Panc1 (cell line): ENCODE results near the gene SLC27A1. TPM values are rescaled to one million over a fixed set of nuclear protein-coding genes. Genes with fewer than 3 reads are reported as not detected.

Experiments
- ATAC-seq: fragments of 200-7000 bp; cut with Tn5 transposase; 2 replicates; pipeline ENCODE4 v1.9.1; 2020; ENCODE audit warnings: mild to moderate bottlenecking, moderate library complexity
- BruUV-seq: library from RNA; stranded (reverse); fragments of 400-500 nt; replicated peaks from 2 replicates; lab custom pipeline; 2021; lab: Mats Ljungman, UMichigan
- CTCF ChIA-PET: fragments of 300-600 bp; sonication (Branson Sonifier 250); formaldehyde crosslinking; loops from one replicate; lab custom pipeline; 2022; ENCODE audit warnings: antibody characterized with exemption; lab: Charles Lee
- POLR2A ChIA-PET: fragments of 300-600 bp; sonication (Branson Sonifier 250); formaldehyde crosslinking; loops from one replicate; lab custom pipeline; 2022; ENCODE audit warnings: antibody characterized with exemption; lab: Charles Lee
- DNase-seq: peaks from one replicate; pipeline ENCODE4 v3.0.0-alpha.2; 2010; ENCODE audit warnings: low read depth, low spot score
- H3K27ac ChIP-seq: 2 replicates; pipeline ENCODE4 v1.5.1; 2011; ENCODE audit warnings: mild to moderate bottlenecking, low read length, inconsistent platforms
- H3K27me3 ChIP-seq: fragments of 200-500 bp; sonication (Bioruptor generic); 2 replicates; pipeline ENCODE4 v1.6.0; 2014; ENCODE audit warnings: low read length, inconsistent platforms; ENCODE audit not compliant: control insufficient read depth, insufficient read depth
- H3K36me3 ChIP-seq: fragments of 200-500 bp; sonication (Bioruptor generic); 2 replicates; pipeline ENCODE4 v1.5.1; 2014; ENCODE audit warnings: inconsistent platforms, mild to moderate bottlenecking, low read length, moderate library complexity; ENCODE audit not compliant: control insufficient read depth, insufficient read depth
- H3K4me1 ChIP-seq: 2 replicates; pipeline ENCODE4 v1.5.1; 2011; ENCODE audit warnings: inconsistent platforms, mild to moderate bottlenecking, low read length, moderate library complexity; ENCODE audit not compliant: control insufficient read depth, insufficient read depth
- H3K4me3 ChIP-seq, 2 experiments: 2 replicates each; pipeline ENCODE4 v1.5.1; 2011 to 2012; ENCODE audit warnings: low read depth in 2 of 2, low read length in 2 of 2, mild to moderate bottlenecking in 2 of 2, inconsistent platforms in 1 of 2, moderate library complexity in 1 of 2
- H3K9me3 ChIP-seq: fragments of 200-500 bp; sonication (Bioruptor generic); 2 replicates; pipeline ENCODE4 v1.5.1; 2014; ENCODE audit warnings: low read depth, mild to moderate bottlenecking, inconsistent platforms, low read length, moderate library complexity; ENCODE audit not compliant: control insufficient read depth, insufficient read depth
- POLR2AphosphoS5 ChIP-seq: IDR thresholded peaks from 2 replicates; pipeline ENCODE4 v1.6.1; 2012; ENCODE audit warnings: mild to moderate bottlenecking, low read depth, low read length, moderate library complexity
- SIN3A ChIP-seq: IDR thresholded peaks from 2 replicates; pipeline ENCODE4 v1.6.1; 2012; ENCODE audit warnings: low read depth, mild to moderate bottlenecking, low read length, moderate library complexity, borderline replicate concordance; ENCODE audit not compliant: insufficient read depth
- TCF7L2 ChIP-seq: IDR thresholded peaks from 2 replicates; pipeline ENCODE4 v1.6.1; 2011; ENCODE audit warnings: mild to moderate bottlenecking, low read depth, low read length, inconsistent platforms
- in situ Hi-C: cut with HindIII; loops from 2 replicates; pipeline ENCODE4 v1.10.0; 2016; ENCODE audit warnings: low sequenced_read_pairs, low pct_unique_long_range_greater_than_20kb
- intact Hi-C: fragments of 100-400 bp; cut with micrococcal nuclease; formaldehyde crosslinking; loops from one replicate; pipeline ENCODE4 v1.10.0; 2022; ENCODE audit not compliant: unreplicated experiment
- total RNA-seq: library from RNA; stranded (reverse); gene quantifications from one replicate; pipeline ENCODE4 v1.2.1, GENCODE V29; 2021; ENCODE audit not compliant: unreplicated experiment
- TF ChIP-seq, protein P1 (sequence below), 2 experiments: IDR thresholded peaks; 2 replicates each; pipeline ENCODE4 v1.6.1; 2011 to 2012; ENCODE audit warnings: low read depth in 2 of 2, control low read depth in 1 of 2, low read length in 1 of 2, mild to moderate bottlenecking in 1 of 2, moderate library complexity in 1 of 2; ENCODE audit not compliant: insufficient read depth in 1 of 2
- TF ChIP-seq, protein P2 (sequence below): fragments of 450-650 bp; IDR thresholded peaks from 2 replicates; pipeline ENCODE4 v1.5.1; 2017; ENCODE audit warnings: mild to moderate bottlenecking

The SLC27A1 gene
- total RNA-seq, 1 experiment from 2014 or later, result 5.4 TPM

DNA sequence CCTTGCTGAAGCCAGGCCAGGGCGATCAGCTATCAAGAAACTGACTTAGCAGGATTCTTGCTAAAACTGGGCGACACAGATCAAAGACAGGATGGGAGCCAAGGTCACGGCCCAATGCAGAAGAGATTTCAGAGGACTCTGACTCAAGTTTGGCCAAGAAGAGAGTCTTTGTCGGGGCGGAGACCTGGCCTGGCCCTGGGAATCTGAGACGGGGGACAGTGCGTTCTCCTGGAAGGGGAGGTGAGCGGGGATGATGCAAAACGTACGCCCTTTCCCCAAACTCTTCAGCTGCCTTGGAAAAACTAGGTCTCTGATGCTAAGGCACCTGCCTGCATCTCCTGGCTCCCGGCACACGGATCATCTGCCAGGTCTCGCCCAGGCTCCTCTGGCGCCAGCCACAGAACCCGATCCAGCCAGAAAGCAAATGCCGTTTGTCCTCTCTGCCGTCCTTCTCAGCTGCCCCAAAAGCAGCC lies 40.6 kb upstream of the SLC27A1 start:
- CTCF ChIA-PET, result interaction anchor here (0.6 to 1.2 kb wide), 3 partner anchors 12 to 145 kb away, joined by 3 read pairs; no protein-coding TSS in a partner anchor
- ATAC-seq (no peak), DNase-seq (no peak)
- in situ Hi-C loops, result no loop called here
- Histone ChIP-seq H3K4me1 (no peaks in the 10 kb centered on the region), H3K27me3 (no peaks in the 10 kb centered on the region), H3K36me3 (no peaks in the 10 kb centered on the region), H3K4me3 (no peak overlapping the region), H3K27ac (no peak overlapping the region), H3K9me3 (no peaks in the 10 kb centered on the region)
- no peak for TF ChIP-seq POLR2AphosphoS5
- no TSS peak for BruUV-seq
- POLR2A ChIA-PET, result no interaction called here
- intact Hi-C loops, result no loop called here

DNA sequence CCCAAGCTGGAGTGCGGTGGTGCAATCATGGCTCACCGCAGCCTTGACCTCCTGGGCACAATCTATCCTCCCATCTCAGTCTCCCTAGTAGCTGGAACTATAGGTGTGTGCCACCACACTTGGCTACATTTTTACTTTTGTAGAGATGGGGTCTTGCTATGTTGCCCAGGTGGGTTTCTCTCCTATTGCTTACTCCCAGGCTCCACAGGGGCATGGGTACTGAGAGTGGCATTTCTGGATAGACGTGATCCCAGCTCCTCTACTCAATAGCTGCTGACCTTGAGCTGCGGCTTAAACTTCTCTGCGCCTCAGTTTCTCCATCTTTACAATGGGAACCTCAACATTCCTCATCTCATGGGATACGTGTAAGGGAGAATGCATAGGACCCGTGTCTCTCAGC lies 38.9 kb upstream of the SLC27A1 start:
- H3K4me3 ChIP-seq, result no peak overlapping the region
- in situ Hi-C loops (no loop called here), intact Hi-C loops (no loop called here)
- no peak overlapping the region for H3K27ac ChIP-seq
- H3K36me3 ChIP-seq, result no peaks in the 10 kb centered on the region
- CTCF ChIA-PET, result interaction anchor here (0.6 kb wide), 1 partner anchor 15 kb away, joined by 4 read pairs; no protein-coding TSS in a partner anchor
- ATAC-seq, result no peak
- H3K9me3 ChIP-seq, result no peaks in the 10 kb centered on the region
- BruUV-seq, result no TSS peak
- POLR2A ChIA-PET, result interaction anchor here (0.7 kb wide), 1 partner anchor 122 kb away, joined by 4 read pairs; no protein-coding TSS in a partner anchor
- no peaks in the 10 kb centered on the region for H3K4me1 ChIP-seq
- DNase-seq, result no peak
- TF ChIP-seq SIN3A, result no peak
- TF ChIP-seq TCF7L2, result no peak
- TF ChIP-seq POLR2AphosphoS5, result no peak
- TF ChIP-seq, protein P1, sequence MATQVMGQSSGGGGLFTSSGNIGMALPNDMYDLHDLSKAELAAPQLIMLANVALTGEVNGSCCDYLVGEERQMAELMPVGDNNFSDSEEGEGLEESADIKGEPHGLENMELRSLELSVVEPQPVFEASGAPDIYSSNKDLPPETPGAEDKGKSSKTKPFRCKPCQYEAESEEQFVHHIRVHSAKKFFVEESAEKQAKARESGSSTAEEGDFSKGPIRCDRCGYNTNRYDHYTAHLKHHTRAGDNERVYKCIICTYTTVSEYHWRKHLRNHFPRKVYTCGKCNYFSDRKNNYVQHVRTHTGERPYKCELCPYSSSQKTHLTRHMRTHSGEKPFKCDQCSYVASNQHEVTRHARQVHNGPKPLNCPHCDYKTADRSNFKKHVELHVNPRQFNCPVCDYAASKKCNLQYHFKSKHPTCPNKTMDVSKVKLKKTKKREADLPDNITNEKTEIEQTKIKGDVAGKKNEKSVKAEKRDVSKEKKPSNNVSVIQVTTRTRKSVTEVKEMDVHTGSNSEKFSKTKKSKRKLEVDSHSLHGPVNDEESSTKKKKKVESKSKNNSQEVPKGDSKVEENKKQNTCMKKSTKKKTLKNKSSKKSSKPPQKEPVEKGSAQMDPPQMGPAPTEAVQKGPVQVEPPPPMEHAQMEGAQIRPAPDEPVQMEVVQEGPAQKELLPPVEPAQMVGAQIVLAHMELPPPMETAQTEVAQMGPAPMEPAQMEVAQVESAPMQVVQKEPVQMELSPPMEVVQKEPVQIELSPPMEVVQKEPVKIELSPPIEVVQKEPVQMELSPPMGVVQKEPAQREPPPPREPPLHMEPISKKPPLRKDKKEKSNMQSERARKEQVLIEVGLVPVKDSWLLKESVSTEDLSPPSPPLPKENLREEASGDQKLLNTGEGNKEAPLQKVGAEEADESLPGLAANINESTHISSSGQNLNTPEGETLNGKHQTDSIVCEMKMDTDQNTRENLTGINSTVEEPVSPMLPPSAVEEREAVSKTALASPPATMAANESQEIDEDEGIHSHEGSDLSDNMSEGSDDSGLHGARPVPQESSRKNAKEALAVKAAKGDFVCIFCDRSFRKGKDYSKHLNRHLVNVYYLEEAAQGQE (IDR thresholded peaks at IDR 0.05; ENCODE audit: insufficient read depth in 1 of 2, low read depth in 2 of 2, low read length in 1 of 2), result no peak
- TF ChIP-seq, protein P2, sequence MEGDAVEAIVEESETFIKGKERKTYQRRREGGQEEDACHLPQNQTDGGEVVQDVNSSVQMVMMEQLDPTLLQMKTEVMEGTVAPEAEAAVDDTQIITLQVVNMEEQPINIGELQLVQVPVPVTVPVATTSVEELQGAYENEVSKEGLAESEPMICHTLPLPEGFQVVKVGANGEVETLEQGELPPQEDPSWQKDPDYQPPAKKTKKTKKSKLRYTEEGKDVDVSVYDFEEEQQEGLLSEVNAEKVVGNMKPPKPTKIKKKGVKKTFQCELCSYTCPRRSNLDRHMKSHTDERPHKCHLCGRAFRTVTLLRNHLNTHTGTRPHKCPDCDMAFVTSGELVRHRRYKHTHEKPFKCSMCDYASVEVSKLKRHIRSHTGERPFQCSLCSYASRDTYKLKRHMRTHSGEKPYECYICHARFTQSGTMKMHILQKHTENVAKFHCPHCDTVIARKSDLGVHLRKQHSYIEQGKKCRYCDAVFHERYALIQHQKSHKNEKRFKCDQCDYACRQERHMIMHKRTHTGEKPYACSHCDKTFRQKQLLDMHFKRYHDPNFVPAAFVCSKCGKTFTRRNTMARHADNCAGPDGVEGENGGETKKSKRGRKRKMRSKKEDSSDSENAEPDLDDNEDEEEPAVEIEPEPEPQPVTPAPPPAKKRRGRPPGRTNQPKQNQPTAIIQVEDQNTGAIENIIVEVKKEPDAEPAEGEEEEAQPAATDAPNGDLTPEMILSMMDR, result no peak
- H3K27me3 ChIP-seq, result no peaks in the 10 kb centered on the region

DNA sequence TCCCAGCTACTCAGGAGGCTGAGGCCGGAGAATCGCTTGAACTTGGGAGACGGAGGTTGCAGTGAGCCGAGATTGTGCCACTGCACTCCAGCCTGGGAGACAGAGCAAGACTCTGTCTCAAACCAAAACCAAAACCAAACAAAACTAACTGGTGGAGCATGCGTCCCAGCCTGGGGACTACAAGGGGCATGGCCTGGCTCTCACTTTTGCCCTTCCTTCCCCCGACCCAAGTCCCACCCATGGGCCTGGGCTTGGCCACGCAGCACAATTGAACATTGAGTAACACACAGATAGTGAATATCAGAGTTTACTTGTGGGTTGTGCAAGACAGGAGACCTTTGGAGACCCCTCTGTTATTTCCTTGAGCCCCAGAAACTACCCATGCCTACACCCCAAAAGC lies 35.1 kb upstream of the SLC27A1 start:
- Histone ChIP-seq H3K9me3 (no peaks in the 10 kb centered on the region), H3K4me1 (no peaks in the 10 kb centered on the region), H3K27ac (no peak overlapping the region), H3K4me3 (no peak overlapping the region), H3K36me3 (no peaks in the 10 kb centered on the region), H3K27me3 (no peaks in the 10 kb centered on the region)
- ChIA-PET CTCF (no interaction called here), POLR2A (no interaction called here)
- DNase-seq, result no peak
- TF ChIP-seq TCF7L2, result no peak
- TF ChIP-seq, protein P2, result no peak
- no peak for TF ChIP-seq SIN3A
- TF ChIP-seq, protein P1 (IDR thresholded peaks at IDR 0.05; ENCODE audit: insufficient read depth in 1 of 2, low read depth in 2 of 2, low read length in 1 of 2), result no peak
- no peak for TF ChIP-seq POLR2AphosphoS5
- ATAC-seq, result no peak
- no TSS peak for BruUV-seq
- intact Hi-C loops (no loop called here), in situ Hi-C loops (no loop called here)
